Thymus (tissue), 14 donors: ENCODE results near the gene KRT82. TPM values are rescaled to one million over a fixed set of nuclear protein-coding genes. Genes with fewer than 3 reads are reported as not detected.
"Not testable (repeated sequence)": the region's sequence is repeated elsewhere in the genome, so short reads cannot be mapped to it uniquely, and the experiment has no call there.

ENCODE experiments used
- DNase-seq, 9 donors: peaks; one replicate each; pipeline ENCODE4 v3.0.0-alpha.2; 2013; ENCODE audit warnings: low spot score in 9 of 9, low read depth in 6 of 9, missing footprints in 1 of 9
- H3K27ac ChIP-seq, 2 donors: one replicate each; pipeline ENCODE4 v1.5.1; 2013; ENCODE audit warnings: control low read depth in 1 of 2, low read depth in 1 of 2, low read length in 1 of 2, mild to moderate bottlenecking in 1 of 2, moderate library complexity in 1 of 2
- H3K27me3 ChIP-seq, 2 donors: one replicate each; pipeline ENCODE4 v1.5.1; 2013; ENCODE audit warnings: low read length in 1 of 2; ENCODE audit not compliant: control insufficient read depth in 2 of 2, insufficient read depth in 1 of 2
- H3K36me3 ChIP-seq, 2 donors: one replicate each; pipeline ENCODE4 v1.5.1; 2013; ENCODE audit warnings: low read length in 1 of 2, mild to moderate bottlenecking in 1 of 2, moderate library complexity in 1 of 2; ENCODE audit not compliant: control insufficient read depth in 2 of 2, insufficient read depth in 2 of 2
- H3K4me1 ChIP-seq, 2 donors: one replicate each; pipeline ENCODE4 v1.5.1; 2013; ENCODE audit warnings: low read length in 2 of 2; ENCODE audit not compliant: control insufficient read depth in 2 of 2, insufficient read depth in 2 of 2
- H3K4me3 ChIP-seq, 2 donors: one replicate each; pipeline ENCODE4 v1.5.1; 2013; ENCODE audit warnings: low read length in 2 of 2, control low read depth in 1 of 2, mild to moderate bottlenecking in 1 of 2
- H3K9me3 ChIP-seq, 2 donors: one replicate each; pipeline ENCODE4 v1.5.1; 2013; ENCODE audit warnings: low read length in 1 of 2, mild to moderate bottlenecking in 1 of 2; ENCODE audit not compliant: control insufficient read depth in 2 of 2, insufficient read depth in 1 of 2
- WGBS: extraction: QIAGEN DNeasy Blood & Tissue Kit; methylation state at CpG from one replicate; pipeline ENCODE4 v1.1.7; 2013; 5-methylcytosine and 5-hydroxymethylcytosine counted together
- long read RNA-seq, 10 donors: transcript quantifications; one replicate each; lab custom pipeline, GENCODE V29; 2026
- polyA plus RNA-seq: library from polyadenylated mRNA; stranded (reverse); fragments of 200-250 nt; gene quantifications from one replicate; pipeline ENCODE4 v1.2.3, GENCODE V29; 2013
- total RNA-seq: library from RNA; stranded (reverse); fragments of 120-200 nt; gene quantifications from one replicate; pipeline ENCODE4 v1.2.4, GENCODE V29; 2013
- donor health status: healthy.

The KRT82 gene
- total RNA-seq (0.05 TPM), polyA plus RNA-seq (0.34 TPM)
- long read RNA-seq, donor 1, result 0 reads
- long read RNA-seq, donor 2, result 0 reads
- long read RNA-seq, donor 3, result 0 reads
- long read RNA-seq, donor 4, result 0 reads
- long read RNA-seq, donor 5, result 0 reads
- long read RNA-seq, donor 6, result 0 reads
- long read RNA-seq, donor 7, result 0 reads
- long read RNA-seq, donor 8, result 0 reads
- long read RNA-seq, donor 9, result 0 reads
- long read RNA-seq, donor 10, result 0 reads

GRCh38 chr12:52405922-52406385 is at the start of gene KRT82:
TSS of gene KRT82 (minus strand) at chr12:52406335. CDS start at chr12:52406277, 58 bp downstream.
- Histone ChIP-seq H3K9me3 (no peaks in the 10 kb centered on the region), H3K4me3 (no peak within 1 kb of the TSS), H3K4me1 (no peaks in the 10 kb centered on the region), H3K36me3 (no peaks in the 10 kb centered on the region), H3K27me3 (no peaks in the 10 kb centered on the region), H3K27ac (no peak within 1 kb of the TSS)
- no peak for DNase-seq
- 94% methylated on average over 14 of the region's 14 CpGs for WGBS

- 88% methylated on average over 1 of the region's 1 CpG for WGBS
- Histone ChIP-seq H3K27ac (no peak overlapping the region), H3K27me3 (no peaks in the 10 kb centered on the region), H3K9me3 (no peaks in the 10 kb centered on the region), H3K4me3 (no peak overlapping the region), H3K36me3 (no peaks in the 10 kb centered on the region), H3K4me1 (no peaks in the 10 kb centered on the region)
- DNase-seq, result no peak
These were observed 49.7 kb upstream of the KRT82 start for GRCh38 chr12:52455821-52456220.

- no peak overlapping the region for H3K27ac ChIP-seq
- H3K4me1 ChIP-seq, result no peaks in the 10 kb centered on the region
- WGBS, result 60% methylated on average over 3 of the region's 3 CpGs
- no peak overlapping the region for H3K4me3 ChIP-seq
- no peak for DNase-seq
- H3K27me3 ChIP-seq, result no peaks in the 10 kb centered on the region
- no peaks in the 10 kb centered on the region for H3K36me3 ChIP-seq
- no peaks in the 10 kb centered on the region for H3K9me3 ChIP-seq
These were observed 48.5 kb upstream of the KRT82 start for GRCh38 chr12:52454411-52455201.

- WGBS, result 95% methylated on average over 6 of the region's 6 CpGs
- Histone ChIP-seq H3K27ac (no peak within 1 kb of the TSS), H3K4me3 (no peak within 1 kb of the TSS), H3K36me3 (no peaks in the 10 kb centered on the region), H3K4me1 (no peaks in the 10 kb centered on the region), H3K9me3 (no peaks in the 10 kb centered on the region), H3K27me3 (no peaks in the 10 kb centered on the region)
- no peak for DNase-seq
These were observed 46.0 kb upstream of the KRT82 start, which contains the start of gene KRT6B for GRCh38 chr12:52452101-52452500. TSS of gene KRT6B (minus strand) at chr12:52452146. CDS start at chr12:52452078, 68 bp downstream.

- Histone ChIP-seq H3K27me3 (no peaks in the 10 kb centered on the region), H3K9me3 (no peaks in the 10 kb centered on the region), H3K4me1 (no peaks in the 10 kb centered on the region), H3K27ac (no peak overlapping the region), H3K4me3 (no peak overlapping the region), H3K36me3 (no peaks in the 10 kb centered on the region)
- DNase-seq, result no peak
- WGBS, result 39% methylated on average over 3 of the region's 3 CpGs
These were observed 42.1 kb upstream of the KRT82 start for GRCh38 chr12:52448228-52448627.

GRCh38 chr12:52447196-52447595 is 41.1 kb upstream of the KRT82 start:
- WGBS, result 92% methylated on average over 11 of the region's 11 CpGs
- H3K36me3 ChIP-seq, result not testable (repeated sequence)

GRCh38 chr12:52446367-52447045 is 40.4 kb upstream of the KRT82 start:
- no peak for DNase-seq
- WGBS, result 65% methylated on average over 6 of the region's 6 CpGs
- Histone ChIP-seq H3K4me1 (no peaks in the 10 kb centered on the region), H3K27ac (no peak overlapping the region), H3K9me3 (no peaks in the 10 kb centered on the region), H3K36me3 (no peaks in the 10 kb centered on the region), H3K27me3 (peaks cover 0 to 4% of the 10 kb centered on the region in 2 donors), H3K4me3 (no peak overlapping the region)

More at GRCh38 chr12:52447196-52447595, 41.1 kb upstream of the KRT82 start:
- H3K27ac ChIP-seq, H3K4me1 ChIP-seq, DNase-seq, H3K9me3 ChIP-seq, H3K4me3 ChIP-seq, H3K27me3 ChIP-seq: not testable (repeated sequence)

- H3K9me3 ChIP-seq, result no peaks in the 10 kb centered on the region
- WGBS, result 70% methylated on average over 3 of the region's 3 CpGs
- peaks cover 0 to 4% of the 10 kb centered on the region in 2 donors for H3K27me3 ChIP-seq
- no peak overlapping the region for H3K4me3 ChIP-seq
- DNase-seq, result no peak
- H3K36me3 ChIP-seq, result no peaks in the 10 kb centered on the region
- no peak overlapping the region for H3K27ac ChIP-seq
- H3K4me1 ChIP-seq, result no peaks in the 10 kb centered on the region
These were observed 39.7 kb upstream of the KRT82 start for GRCh38 chr12:52445876-52446275.
